ENCODE data around the gene UNC5A. TPM values are rescaled to one million over a fixed set of nuclear protein-coding genes. Genes with fewer than 3 reads are reported as not detected.

Gene UNC5A
- polyA plus RNA-seq, 1 donor from 2014 or later, result not detected

- Mint-ChIP-seq H3K27me3 (peaks cover 30% of the 10 kb centered on the region), H3K4me3 (peak overlapping the region in 1 of 4 donors; percentile 59), H3K36me3 (no peaks in the 10 kb centered on the region), H3K4me1 (no peaks in the 10 kb centered on the region), H3K27ac (no peak overlapping the region), H3K9me3 (peaks cover 0 to 3% (median 0%) of the 10 kb centered on the region in 3 donors)
Observed at GRCh38 chr5:176803068-176803942, 7.1 kb upstream of the UNC5A start.

- H3K36me3 Mint-ChIP-seq, result no peaks in the 10 kb centered on the region
- peaks cover 0 to 1% (median under 1%) of the 10 kb centered on the region in 3 donors for H3K4me1 Mint-ChIP-seq
- H3K27me3 Mint-ChIP-seq, result peaks cover 35% of the 10 kb centered on the region
- H3K27ac Mint-ChIP-seq, result no peak overlapping the region
- H3K4me3 Mint-ChIP-seq, result peak overlapping the region in 1 of 4 donors; percentile 11
- peaks cover 0 to 3% (median 0%) of the 10 kb centered on the region in 3 donors for H3K9me3 Mint-ChIP-seq
Observed at GRCh38 chr5:176803943-176804498, 6.3 kb upstream of the UNC5A start.

GRCh38 chr5:176806137-176806536, 4.2 kb upstream of the UNC5A start:
- Mint-ChIP-seq H3K4me1 (peaks cover 5 to 7% (median 6%) of the 10 kb centered on the region in 3 donors), H3K9me3 (peaks cover 0 to 3% (median 0%) of the 10 kb centered on the region in 3 donors), H3K27ac (no peak overlapping the region), H3K4me3 (peak overlapping the region in 1 of 4 donors; percentile 15), H3K27me3 (peaks cover 44% of the 10 kb centered on the region), H3K36me3 (no peaks in the 10 kb centered on the region)

- Mint-ChIP-seq H3K9me3 (peaks cover 0 to 3% (median 0%) of the 10 kb centered on the region in 3 donors), H3K27me3 (peaks cover 60% of the 10 kb centered on the region), H3K4me3 (peak overlapping the region; percentile 57 to 83 (median 75)), H3K36me3 (no peaks in the 10 kb centered on the region), H3K4me1 (peaks cover 7 to 9% (median 7%) of the 10 kb centered on the region in 3 donors), H3K27ac (peak overlapping the region in 1 of 3 donors; percentile 16)
Observed at GRCh38 chr5:176809544-176810080, 747 bp upstream of the UNC5A start.

GRCh38 chr5:176810687-176811501, 535 bp downstream of the UNC5A start:
- Mint-ChIP-seq H3K36me3 (no peaks in the 10 kb centered on the region), H3K27me3 (peaks cover 61% of the 10 kb centered on the region), H3K4me1 (peaks cover 7 to 9% (median 7%) of the 10 kb centered on the region in 3 donors), H3K27ac (no peak overlapping the region), H3K9me3 (peaks cover 0 to 3% (median 0%) of the 10 kb centered on the region in 3 donors), H3K4me3 (peak overlapping the region in 3 of 4 donors; percentile 73 to 93 (median 84))

GRCh38 chr5:176812269-176813259, 2.2 kb downstream of the UNC5A start:
- Mint-ChIP-seq H3K36me3 (no peaks in the 10 kb centered on the region), H3K27ac (no peak overlapping the region), H3K27me3 (peaks cover 58% of the 10 kb centered on the region), H3K4me3 (peak overlapping the region in 2 of 4 donors; percentile 50 to 93), H3K4me1 (peaks cover 7 to 9% (median 7%) of the 10 kb centered on the region in 3 donors), H3K9me3 (no peaks in the 10 kb centered on the region)

GRCh38 chr5:176813587-176814312, 3.4 kb downstream of the UNC5A start:
- no peaks in the 10 kb centered on the region for H3K36me3 Mint-ChIP-seq
- peak overlapping the region in 1 of 4 donors; percentile 50 for H3K4me3 Mint-ChIP-seq
- no peak overlapping the region for H3K27ac Mint-ChIP-seq
- peaks cover 8 to 13% (median 11%) of the 10 kb centered on the region in 3 donors for H3K4me1 Mint-ChIP-seq
- H3K27me3 Mint-ChIP-seq, result peaks cover 57% of the 10 kb centered on the region
- H3K9me3 Mint-ChIP-seq, result no peaks in the 10 kb centered on the region

GRCh38 chr5:176814313-176814685, 3.9 kb downstream of the UNC5A start:
- no peak overlapping the region for H3K4me3 Mint-ChIP-seq
- no peaks in the 10 kb centered on the region for H3K9me3 Mint-ChIP-seq
- no peak overlapping the region for H3K27ac Mint-ChIP-seq

GRCh38 chr5:176814836-176815438, 4.6 kb downstream of the UNC5A start:
- Mint-ChIP-seq H3K4me3 (no peak overlapping the region), H3K27me3 (peaks cover 57% of the 10 kb centered on the region), H3K36me3 (no peaks in the 10 kb centered on the region), H3K4me1 (peaks cover 4 to 9% (median 5%) of the 10 kb centered on the region in 3 donors), H3K27ac (no peak overlapping the region), H3K9me3 (no peaks in the 10 kb centered on the region)

More at GRCh38 chr5:176814313-176814685, 3.9 kb downstream of the UNC5A start:
- H3K4me1 Mint-ChIP-seq, result peaks cover 5 to 11% (median 7%) of the 10 kb centered on the region in 3 donors
- no peaks in the 10 kb centered on the region for H3K36me3 Mint-ChIP-seq
- peaks cover 57% of the 10 kb centered on the region for H3K27me3 Mint-ChIP-seq

GRCh38 chr5:176816043-176816745, 5.8 kb downstream of the UNC5A start:
- no peak overlapping the region for H3K27ac Mint-ChIP-seq

GRCh38 chr5:176816791-176817347, 6.5 kb downstream of the UNC5A start:
- Mint-ChIP-seq H3K36me3 (no peaks in the 10 kb centered on the region), H3K9me3 (no peaks in the 10 kb centered on the region), H3K27ac (no peak overlapping the region), H3K4me1 (peaks cover 4 to 5% (median 4%) of the 10 kb centered on the region in 3 donors), H3K4me3 (peak overlapping the region in 3 of 4 donors; percentile 55 to 79 (median 74)), H3K27me3 (peaks cover 58% of the 10 kb centered on the region)

More at GRCh38 chr5:176816043-176816745, 5.8 kb downstream of the UNC5A start:
- Mint-ChIP-seq H3K4me1 (peaks cover 4 to 6% (median 5%) of the 10 kb centered on the region in 3 donors), H3K9me3 (no peaks in the 10 kb centered on the region), H3K4me3 (peak overlapping the region in 3 of 4 donors; percentile 49 to 74 (median 55)), H3K36me3 (no peaks in the 10 kb centered on the region), H3K27me3 (peaks cover 61% of the 10 kb centered on the region)

GRCh38 chr5:176817369-176817840, 7.0 kb downstream of the UNC5A start:
- peaks cover 58% of the 10 kb centered on the region for H3K27me3 Mint-ChIP-seq
- H3K4me3 Mint-ChIP-seq, result no peak overlapping the region
- H3K36me3 Mint-ChIP-seq, result no peaks in the 10 kb centered on the region
- H3K9me3 Mint-ChIP-seq, result no peaks in the 10 kb centered on the region
- peaks cover 2 to 5% (median 4%) of the 10 kb centered on the region in 3 donors for H3K4me1 Mint-ChIP-seq
- H3K27ac Mint-ChIP-seq, result no peak overlapping the region
